NCI-H2107 (cell line): ENCODE measurements around the gene CD2AP.
"Not testable (repeated sequence)": the region's sequence is repeated elsewhere in the genome, so short reads cannot be mapped to it uniquely, and the experiment has no call there.

Source experiments
- DNase-seq: peaks from one replicate; lab custom pipeline; 2025; lab: John Stamatoyannopoulos, UW

The CD2AP gene

GRCh38 chr6:47477497-47478232, at the start of gene CD2AP:
Gene CD2AP (plus strand): TSS chr6:47477789. CDS start chr6:47478245, 456 bp downstream.
- DNase-seq = peak; percentile 52

- no peak for DNase-seq
Observed at GRCh38 chr6:47428288-47428687, 49.3 kb upstream of the CD2AP start.

GRCh38 chr6:47428746-47429664, 48.6 kb upstream of the CD2AP start:
- DNase-seq = no peak

- DNase-seq = no peak
Observed at GRCh38 chr6:47434372-47435253, 43.0 kb upstream of the CD2AP start.

- DNase-seq = no peak
Observed at GRCh38 chr6:47435254-47435612, 42.4 kb upstream of the CD2AP start.

- no peak for DNase-seq
Observed at GRCh38 chr6:47437592-47437991, 40.0 kb upstream of the CD2AP start.

GRCh38 chr6:47438481-47439347, 38.9 kb upstream of the CD2AP start:
- no peak for DNase-seq

- no peak for DNase-seq
Observed at GRCh38 chr6:47439348-47439668, 38.3 kb upstream of the CD2AP start.

GRCh38 chr6:47440719-47441118, 36.9 kb upstream of the CD2AP start:
- DNase-seq = no peak

GRCh38 chr6:47444964-47445363, 32.6 kb upstream of the CD2AP start:
- DNase-seq = not testable (repeated sequence)

GRCh38 chr6:47446669-47447330, 30.8 kb upstream of the CD2AP start:
- no peak for DNase-seq

- DNase-seq = no peak
Observed at GRCh38 chr6:47447722-47448121, 29.9 kb upstream of the CD2AP start.

- no peak for DNase-seq
Observed at GRCh38 chr6:47451162-47451561, 26.4 kb upstream of the CD2AP start.

GRCh38 chr6:47452899-47453298, 24.7 kb upstream of the CD2AP start:
- DNase-seq = no peak

GRCh38 chr6:47453372-47453936, 24.1 kb upstream of the CD2AP start:
- DNase-seq = no peak

GRCh38 chr6:47454713-47455396, 22.7 kb upstream of the CD2AP start:
- no peak for DNase-seq

GRCh38 chr6:47455533-47456209, 21.9 kb upstream of the CD2AP start:
- no peak for DNase-seq

GRCh38 chr6:47456536-47456975, 21.0 kb upstream of the CD2AP start:
- DNase-seq = no peak

- DNase-seq = no peak
Observed at GRCh38 chr6:47457370-47457769, 20.2 kb upstream of the CD2AP start.
